Measurements from ENCODE around the gene SYNGR4.

SYNGR4 gene

GRCh38 chr19:48332662-48333466, 31.3 kb upstream of the SYNGR4 start:
- H3K9me3 Mint-ChIP-seq, result no peaks in the 10 kb centered on the region
- peak overlapping the region; percentile 87 for H3K4me3 Mint-ChIP-seq
- intact Hi-C loops (cut with micrococcal nuclease), result loop anchor here (1.0 kb wide), 1 partner anchor 12 kb away; a partner anchor contains a TSS
- H3K27me3 Mint-ChIP-seq, result peaks cover 2% of the 10 kb centered on the region
- peak overlapping the region; percentile 93 for H3K27ac Mint-ChIP-seq
- peaks cover 58% of the 10 kb centered on the region for H3K4me1 Mint-ChIP-seq (ENCODE audit: low read depth)
- peaks cover 43% of the 10 kb centered on the region for H3K36me3 Mint-ChIP-seq (ENCODE audit: low read depth)

GRCh38 chr19:48333467-48334384, 30.4 kb upstream of the SYNGR4 start:
- Mint-ChIP-seq H3K27me3 (peaks cover 2% of the 10 kb centered on the region), H3K4me1 (ENCODE audit: low read depth) (peaks cover 57% of the 10 kb centered on the region)
- intact Hi-C loops (cut with micrococcal nuclease), result loop anchor here (1.0 kb wide), 1 partner anchor 12 kb away; a partner anchor contains a TSS

GRCh38 chr19:48338253-48338755, 25.9 kb upstream of the SYNGR4 start:
- intact Hi-C loops (cut with micrococcal nuclease), result no loop called here
- H3K27me3 Mint-ChIP-seq, result peaks cover 2% of the 10 kb centered on the region

More at GRCh38 chr19:48333467-48334384, 30.4 kb upstream of the SYNGR4 start:
- Mint-ChIP-seq H3K4me3 (peak overlapping the region; percentile 87), H3K36me3 (ENCODE audit: low read depth) (peaks cover 35% of the 10 kb centered on the region), H3K9me3 (no peaks in the 10 kb centered on the region), H3K27ac (peak overlapping the region; percentile 93)

GRCh38 chr19:48338802-48339503, 25.2 kb upstream of the SYNGR4 start:
- Mint-ChIP-seq H3K4me1 (ENCODE audit: low read depth) (peaks cover 17% of the 10 kb centered on the region), H3K27ac (no peak overlapping the region), H3K4me3 (no peak overlapping the region), H3K27me3 (peaks cover 2% of the 10 kb centered on the region), H3K9me3 (no peaks in the 10 kb centered on the region), H3K36me3 (ENCODE audit: low read depth) (no peaks in the 10 kb centered on the region)
- intact Hi-C loops (cut with micrococcal nuclease), result no loop called here

More at GRCh38 chr19:48338253-48338755, 25.9 kb upstream of the SYNGR4 start:
- no peaks in the 10 kb centered on the region for H3K9me3 Mint-ChIP-seq
- H3K36me3 Mint-ChIP-seq (ENCODE audit: low read depth), result no peaks in the 10 kb centered on the region
- no peak overlapping the region for H3K4me3 Mint-ChIP-seq
- peaks cover 20% of the 10 kb centered on the region for H3K4me1 Mint-ChIP-seq (ENCODE audit: low read depth)
- H3K27ac Mint-ChIP-seq, result no peak overlapping the region

GRCh38 chr19:48340995-48341394, 23.2 kb upstream of the SYNGR4 start:
- no peak overlapping the region for H3K27ac Mint-ChIP-seq
- H3K36me3 Mint-ChIP-seq (ENCODE audit: low read depth), result no peaks in the 10 kb centered on the region
- H3K27me3 Mint-ChIP-seq, result no peaks in the 10 kb centered on the region
- no peaks in the 10 kb centered on the region for H3K9me3 Mint-ChIP-seq
- H3K4me1 Mint-ChIP-seq (ENCODE audit: low read depth), result peaks cover 9% of the 10 kb centered on the region
- intact Hi-C loops (cut with micrococcal nuclease), result no loop called here
- no peak overlapping the region for H3K4me3 Mint-ChIP-seq

- H3K4me3 Mint-ChIP-seq, result no peak overlapping the region
- no peaks in the 10 kb centered on the region for H3K27me3 Mint-ChIP-seq
- intact Hi-C loops (cut with micrococcal nuclease), result no loop called here
- H3K9me3 Mint-ChIP-seq, result no peaks in the 10 kb centered on the region
- no peaks in the 10 kb centered on the region for H3K36me3 Mint-ChIP-seq (ENCODE audit: low read depth)
- H3K4me1 Mint-ChIP-seq (ENCODE audit: low read depth), result peaks cover 9% of the 10 kb centered on the region
- H3K27ac Mint-ChIP-seq, result no peak overlapping the region
Observed at GRCh38 chr19:48341515-48342413, 22.4 kb upstream of the SYNGR4 start.

- no peak overlapping the region for H3K27ac Mint-ChIP-seq
Observed at GRCh38 chr19:48342414-48342738, 21.8 kb upstream of the SYNGR4 start.

GRCh38 chr19:48342841-48343540, 21.2 kb upstream of the SYNGR4 start:
- Mint-ChIP-seq H3K27ac (no peak overlapping the region), H3K36me3 (ENCODE audit: low read depth) (no peaks in the 10 kb centered on the region), H3K4me3 (no peak overlapping the region), H3K9me3 (no peaks in the 10 kb centered on the region), H3K27me3 (no peaks in the 10 kb centered on the region), H3K4me1 (ENCODE audit: low read depth) (peaks cover 9% of the 10 kb centered on the region)
- intact Hi-C loops (cut with micrococcal nuclease), result no loop called here

More at GRCh38 chr19:48342414-48342738, 21.8 kb upstream of the SYNGR4 start:
- Mint-ChIP-seq H3K27me3 (no peaks in the 10 kb centered on the region), H3K4me3 (no peak overlapping the region), H3K9me3 (no peaks in the 10 kb centered on the region), H3K4me1 (ENCODE audit: low read depth) (peaks cover 9% of the 10 kb centered on the region), H3K36me3 (ENCODE audit: low read depth) (no peaks in the 10 kb centered on the region)
- intact Hi-C loops (cut with micrococcal nuclease), result no loop called here

GRCh38 chr19:48344892-48345291, 19.3 kb upstream of the SYNGR4 start:
- Mint-ChIP-seq H3K36me3 (ENCODE audit: low read depth) (peaks cover 6% of the 10 kb centered on the region), H3K4me3 (no peak overlapping the region), H3K4me1 (ENCODE audit: low read depth) (peaks cover 9% of the 10 kb centered on the region), H3K27me3 (no peaks in the 10 kb centered on the region), H3K9me3 (no peaks in the 10 kb centered on the region), H3K27ac (no peak overlapping the region)
- intact Hi-C loops (cut with micrococcal nuclease), result no loop called here

- intact Hi-C loops (cut with micrococcal nuclease), result no loop called here
- Mint-ChIP-seq H3K27me3 (no peaks in the 10 kb centered on the region), H3K36me3 (ENCODE audit: low read depth) (peaks cover 6% of the 10 kb centered on the region), H3K4me3 (no peak overlapping the region), H3K9me3 (no peaks in the 10 kb centered on the region), H3K4me1 (ENCODE audit: low read depth) (peaks cover 13% of the 10 kb centered on the region), H3K27ac (no peak overlapping the region)
Observed at GRCh38 chr19:48346191-48346590, 18.0 kb upstream of the SYNGR4 start.

GRCh38 chr19:48348045-48348444, 16.1 kb upstream of the SYNGR4 start:
- H3K27me3 Mint-ChIP-seq, result no peaks in the 10 kb centered on the region
- peaks cover 14% of the 10 kb centered on the region for H3K4me1 Mint-ChIP-seq (ENCODE audit: low read depth)
- H3K27ac Mint-ChIP-seq, result no peak overlapping the region
- peaks cover 6% of the 10 kb centered on the region for H3K36me3 Mint-ChIP-seq (ENCODE audit: low read depth)
- intact Hi-C loops (cut with micrococcal nuclease), result no loop called here
- H3K9me3 Mint-ChIP-seq, result no peaks in the 10 kb centered on the region
- no peak overlapping the region for H3K4me3 Mint-ChIP-seq

- Mint-ChIP-seq H3K4me3 (no peak overlapping the region), H3K27ac (no peak overlapping the region)
- intact Hi-C loops (cut with micrococcal nuclease), result no loop called here
Observed at GRCh38 chr19:48348737-48349136, 15.4 kb upstream of the SYNGR4 start.

More at GRCh38 chr19:48348737-48349136, 15.4 kb upstream of the SYNGR4 start:
- H3K4me1 Mint-ChIP-seq (ENCODE audit: low read depth), result peaks cover 8% of the 10 kb centered on the region
- peaks cover 6% of the 10 kb centered on the region for H3K36me3 Mint-ChIP-seq (ENCODE audit: low read depth)
- no peaks in the 10 kb centered on the region for H3K27me3 Mint-ChIP-seq
- no peaks in the 10 kb centered on the region for H3K9me3 Mint-ChIP-seq
